Gastroesophageal sphincter (tissue), 3 donors: ENCODE data around the gene PSMG1.

Experiments used
- CTCF ChIP-seq, 4 experiments: fragments of 200-600 bp in 2 of 4; fragments of 450-650 bp in 2 of 4; sonication (generic) in 1 of 4; IDR thresholded peaks; one replicate each; pipeline ENCODE4 v1.5.1; 2017 to 2019; ENCODE audit warnings: antibody characterized with exemption in 4 of 4, mild to moderate bottlenecking in 2 of 4, moderate library complexity in 2 of 4
- EP300 ChIP-seq: sonication (generic); formaldehyde crosslinking; IDR thresholded peaks from one replicate; pipeline ENCODE4 v1.6.1; 2017; ENCODE audit warnings: antibody characterized with exemption, mild to moderate bottlenecking
- POLR2A ChIP-seq, 2 donors: fragments of 450-650 bp; IDR thresholded peaks; one replicate each; pipeline ENCODE4 v1.6.1; 2017; ENCODE audit warnings: antibody characterized with exemption in 2 of 2, mild to moderate bottlenecking in 2 of 2, moderate library complexity in 1 of 2
- POLR2AphosphoS5 ChIP-seq: sonication (generic); formaldehyde crosslinking; IDR thresholded peaks from one replicate; pipeline ENCODE4 v1.6.1; 2017; ENCODE audit warnings: antibody characterized with exemption

GRCh38 chr21:39168800-39169199, 14.5 kb downstream of the PSMG1 start:
- TF ChIP-seq CTCF (IDR thresholded peaks at IDR 0.05): no peak
- TF ChIP-seq POLR2A (IDR thresholded peaks at IDR 0.05): no peak
- no peak for TF ChIP-seq EP300
- TF ChIP-seq POLR2AphosphoS5: no peak
